Vagina (tissue), 2 donors: Measurements from ENCODE around the gene BLACAT1. TPM values are rescaled to one million over a fixed set of nuclear protein-coding genes. Genes with fewer than 3 reads are reported as not detected.
"Not testable (repeated sequence)": the region's sequence is repeated elsewhere in the genome, so short reads cannot be mapped to it uniquely, and the experiment has no call there.

ENCODE experiments used
- DNase-seq, 2 donors: peaks; one replicate each; pipeline ENCODE4 v3.0.0-alpha.2; 2017; ENCODE audit errors: extremely low spot score in 2 of 2
- H3K27ac ChIP-seq: fragments of 200-600 bp; sonication (generic); one replicate; pipeline ENCODE4 v1.5.1; 2019
- H3K27me3 ChIP-seq: fragments of 200-600 bp; sonication (generic); one replicate; pipeline ENCODE4 v1.5.1; 2019
- H3K36me3 ChIP-seq, 2 donors: fragments of 200-600 bp; sonication (generic); one replicate each; pipeline ENCODE4 v1.5.1; 2017 to 2019
- H3K4me1 ChIP-seq: fragments of 200-600 bp; sonication (generic); one replicate; pipeline ENCODE4 v1.5.1; 2019
- H3K4me3 ChIP-seq, 2 donors: fragments of 200-600 bp; sonication (generic); 1 replicate in 1 of 2; 2 replicates in 1 of 2; pipeline ENCODE4 v1.5.1; 2016 to 2019
- H3K9me3 ChIP-seq: fragments of 200-600 bp; sonication (generic); one replicate; pipeline ENCODE4 v1.5.1; 2019
- POLR2A ChIP-seq, 2 donors: fragments of 450-650 bp; IDR thresholded peaks; one replicate each; pipeline ENCODE4 v1.6.1; 2017; ENCODE audit warnings: antibody characterized with exemption in 2 of 2, mild to moderate bottlenecking in 2 of 2, moderate library complexity in 2 of 2
- POLR2AphosphoS5 ChIP-seq, 2 donors: sonication (generic); formaldehyde crosslinking; IDR thresholded peaks; one replicate each; pipeline ENCODE4 v1.9.0; 2017; ENCODE audit warnings: antibody characterized with exemption in 2 of 2, mild to moderate bottlenecking in 2 of 2, low read depth in 1 of 2; ENCODE audit not compliant: insufficient read depth in 1 of 2
- intact Hi-C: fragments of 100-400 bp; cut with DNase I; formaldehyde crosslinking; loops from one replicate; pipeline ENCODE4 v1.15.1; 2023
- total RNA-seq: library from RNA; depleted of rRNA; stranded (reverse); fragments of >200 nt; gene quantifications from one replicate; pipeline ENCODE4 v1.2.3, GENCODE V29; 2016
- TF ChIP-seq, protein P1 (sequence below), 3 experiments: fragments of 450-650 bp in 2 of 3; fragments of 200-600 bp in 1 of 3; sonication (generic) in 1 of 3; IDR thresholded peaks; one replicate each; pipeline ENCODE4 v1.5.1; 2017 to 2019; ENCODE audit warnings: antibody characterized with exemption in 3 of 3, mild to moderate bottlenecking in 2 of 3, moderate library complexity in 2 of 3

Gene BLACAT1
- total RNA-seq, 1 donor from 2014 or later: 0.98 TPM

DNA sequence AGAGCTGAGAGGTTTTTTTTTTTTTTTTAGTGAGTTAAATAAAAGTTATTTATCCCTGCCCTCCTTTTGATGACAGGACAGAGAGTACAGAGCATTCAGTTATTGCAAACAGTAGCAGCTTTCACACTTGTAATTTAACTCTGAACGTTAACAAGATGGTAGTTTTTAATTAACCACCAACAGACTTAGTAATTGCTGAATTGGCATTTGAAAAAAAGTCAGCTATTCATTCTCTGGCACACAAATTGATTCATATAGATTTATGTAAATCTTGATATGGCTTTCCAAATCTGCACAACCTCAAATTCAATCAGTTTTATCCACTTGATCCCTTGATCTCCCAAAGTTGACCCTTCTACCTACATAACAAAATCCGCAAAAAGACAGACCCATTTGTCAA is 34.9 kb downstream of the BLACAT1 start:
- TF ChIP-seq POLR2A (IDR thresholded peaks at IDR 0.05): no peak
- TF ChIP-seq, protein P1, sequence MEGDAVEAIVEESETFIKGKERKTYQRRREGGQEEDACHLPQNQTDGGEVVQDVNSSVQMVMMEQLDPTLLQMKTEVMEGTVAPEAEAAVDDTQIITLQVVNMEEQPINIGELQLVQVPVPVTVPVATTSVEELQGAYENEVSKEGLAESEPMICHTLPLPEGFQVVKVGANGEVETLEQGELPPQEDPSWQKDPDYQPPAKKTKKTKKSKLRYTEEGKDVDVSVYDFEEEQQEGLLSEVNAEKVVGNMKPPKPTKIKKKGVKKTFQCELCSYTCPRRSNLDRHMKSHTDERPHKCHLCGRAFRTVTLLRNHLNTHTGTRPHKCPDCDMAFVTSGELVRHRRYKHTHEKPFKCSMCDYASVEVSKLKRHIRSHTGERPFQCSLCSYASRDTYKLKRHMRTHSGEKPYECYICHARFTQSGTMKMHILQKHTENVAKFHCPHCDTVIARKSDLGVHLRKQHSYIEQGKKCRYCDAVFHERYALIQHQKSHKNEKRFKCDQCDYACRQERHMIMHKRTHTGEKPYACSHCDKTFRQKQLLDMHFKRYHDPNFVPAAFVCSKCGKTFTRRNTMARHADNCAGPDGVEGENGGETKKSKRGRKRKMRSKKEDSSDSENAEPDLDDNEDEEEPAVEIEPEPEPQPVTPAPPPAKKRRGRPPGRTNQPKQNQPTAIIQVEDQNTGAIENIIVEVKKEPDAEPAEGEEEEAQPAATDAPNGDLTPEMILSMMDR (IDR thresholded peaks at IDR 0.05): no peak
- no peak overlapping the region for H3K4me3 ChIP-seq

GRCh38 chr1:205417870-205418635 is 37.8 kb downstream of the BLACAT1 start:
- Histone ChIP-seq H3K4me1 (no peaks in the 10 kb centered on the region), H3K4me3 (no peak overlapping the region), H3K27ac (no peak overlapping the region), H3K36me3 (no peaks in the 10 kb centered on the region), H3K9me3 (no peaks in the 10 kb centered on the region), H3K27me3 (no peaks in the 10 kb centered on the region)
- DNase-seq: no peak
- intact Hi-C loops: no loop called here
- TF ChIP-seq, protein P1 (IDR thresholded peaks at IDR 0.05): no peak
- TF ChIP-seq POLR2A (IDR thresholded peaks at IDR 0.05): no peak
- no peak for TF ChIP-seq POLR2AphosphoS5 (IDR thresholded peaks at IDR 0.05; ENCODE audit: insufficient read depth in 1 of 2, low read depth in 1 of 2)

More for the DNA sequence above, 34.9 kb downstream of the BLACAT1 start:
- no peaks in the 10 kb centered on the region for H3K4me1 ChIP-seq
- H3K36me3 ChIP-seq: no peaks in the 10 kb centered on the region
- no peaks in the 10 kb centered on the region for H3K9me3 ChIP-seq
- no peak overlapping the region for H3K27ac ChIP-seq
- intact Hi-C loops: no loop called here
- DNase-seq: no peak
- no peaks in the 10 kb centered on the region for H3K27me3 ChIP-seq

- no peak overlapping the region for H3K27ac ChIP-seq
- H3K36me3 ChIP-seq: no peaks in the 10 kb centered on the region
- H3K4me3 ChIP-seq: no peak overlapping the region
- intact Hi-C loops: no loop called here
- no peak for TF ChIP-seq POLR2AphosphoS5 (IDR thresholded peaks at IDR 0.05; ENCODE audit: insufficient read depth in 1 of 2, low read depth in 1 of 2)
- TF ChIP-seq POLR2A (IDR thresholded peaks at IDR 0.05): no peak
- TF ChIP-seq, protein P1 (IDR thresholded peaks at IDR 0.05): no peak
- DNase-seq: no peak
- no peaks in the 10 kb centered on the region for H3K4me1 ChIP-seq
- no peaks in the 10 kb centered on the region for H3K9me3 ChIP-seq
- H3K27me3 ChIP-seq: no peaks in the 10 kb centered on the region
Observed at GRCh38 chr1:205416322-205416721, 39.5 kb downstream of the BLACAT1 start.

DNA sequence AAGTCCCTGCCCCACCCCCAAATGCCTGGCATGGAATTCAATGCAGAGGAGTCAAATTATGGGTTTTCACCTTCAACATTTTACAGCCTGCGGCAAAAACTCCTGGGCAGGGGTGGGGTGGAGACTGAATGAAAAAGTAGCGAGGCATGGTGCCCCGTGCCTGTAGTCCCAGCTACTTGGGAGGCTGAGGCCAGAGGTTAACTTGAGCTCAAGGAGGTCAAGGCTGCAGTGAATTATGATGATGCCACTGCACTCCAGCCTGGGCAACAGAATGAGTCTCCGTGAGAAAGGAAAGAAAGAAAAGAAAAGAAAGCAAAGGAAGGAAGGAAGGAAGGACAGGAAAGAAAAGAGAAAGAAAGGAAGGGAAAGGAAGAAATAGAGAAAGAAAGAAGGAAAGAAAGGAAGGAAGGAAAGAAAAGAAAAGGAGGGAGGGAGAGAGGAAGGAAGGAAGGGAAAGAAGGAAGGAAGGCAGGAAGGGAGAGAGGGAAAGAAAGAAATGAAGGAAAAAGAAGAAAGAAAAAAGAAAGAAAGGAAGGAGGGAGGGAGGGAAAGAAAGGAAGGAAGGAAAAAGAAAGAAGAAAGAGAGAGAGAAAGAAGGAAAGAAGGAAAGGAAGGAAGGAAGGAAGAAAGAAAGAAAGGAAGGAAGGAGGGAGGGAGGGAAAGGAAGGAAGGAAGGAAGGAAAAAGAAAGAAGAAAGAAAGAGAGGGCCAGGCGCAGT is 45.1 kb downstream of the BLACAT1 start:
- intact Hi-C loops: no loop called here
- Histone ChIP-seq H3K9me3 (no peaks in the 10 kb centered on the region), H3K4me3 (no peak overlapping the region), H3K36me3 (no peaks in the 10 kb centered on the region), H3K27ac (no peak overlapping the region), H3K4me1 (no peaks in the 10 kb centered on the region), H3K27me3 (no peaks in the 10 kb centered on the region)
- no peak for TF ChIP-seq POLR2AphosphoS5 (IDR thresholded peaks at IDR 0.05; ENCODE audit: insufficient read depth in 1 of 2, low read depth in 1 of 2)
- no peak for TF ChIP-seq POLR2A (IDR thresholded peaks at IDR 0.05)
- TF ChIP-seq, protein P1 (IDR thresholded peaks at IDR 0.05): no peak
- DNase-seq: no peak

DNA sequence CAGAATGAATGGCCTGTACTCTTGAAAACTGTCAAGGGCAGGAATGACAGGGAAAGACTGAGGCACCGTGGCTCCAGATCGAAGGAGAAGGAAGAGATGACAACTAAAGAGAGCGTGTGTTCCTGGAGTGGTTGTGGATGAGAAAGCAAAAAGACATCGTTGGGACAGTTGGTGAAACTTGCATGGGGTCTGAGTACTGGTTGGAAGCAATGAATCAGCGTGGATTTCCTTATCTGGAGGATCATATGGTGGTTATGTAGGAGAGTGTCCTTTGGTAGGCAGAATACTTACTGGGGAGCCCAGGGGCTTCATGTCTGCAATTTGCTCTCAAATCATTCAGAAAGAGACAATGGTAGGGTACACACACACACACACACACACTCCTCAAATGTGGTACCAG is 47.9 kb downstream of the BLACAT1 start:
- Histone ChIP-seq H3K4me3 (no peak overlapping the region), H3K4me1 (no peaks in the 10 kb centered on the region), H3K9me3 (no peaks in the 10 kb centered on the region), H3K36me3 (no peaks in the 10 kb centered on the region), H3K27ac (no peak overlapping the region), H3K27me3 (no peaks in the 10 kb centered on the region)
- DNase-seq: no peak
- intact Hi-C loops: no loop called here
- TF ChIP-seq, protein P1 (IDR thresholded peaks at IDR 0.05): no peak
- no peak for TF ChIP-seq POLR2A (IDR thresholded peaks at IDR 0.05)
- no peak for TF ChIP-seq POLR2AphosphoS5 (IDR thresholded peaks at IDR 0.05; ENCODE audit: insufficient read depth in 1 of 2, low read depth in 1 of 2)

DNA sequence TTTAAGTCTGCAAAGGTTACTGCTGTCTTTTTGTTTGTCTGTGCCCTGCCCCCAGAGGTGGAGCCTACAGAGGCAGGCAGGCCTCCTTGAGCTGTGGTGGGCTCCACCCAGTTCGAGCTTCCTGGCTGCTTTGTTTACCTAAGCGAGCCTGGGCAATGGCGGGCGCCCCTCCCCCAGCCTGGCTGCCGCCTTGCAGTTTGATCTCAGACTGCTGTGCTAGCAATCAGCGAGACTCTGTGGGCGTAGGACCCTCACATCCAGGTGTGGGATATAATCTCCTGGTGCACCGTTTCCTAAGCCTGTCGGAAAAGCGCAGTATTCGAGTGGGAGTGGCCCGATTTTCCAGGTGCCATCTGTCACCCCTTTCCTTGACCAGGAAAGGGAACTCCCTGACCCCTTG is 49.6 kb downstream of the BLACAT1 start:
- H3K27ac ChIP-seq, H3K4me3 ChIP-seq, H3K4me1 ChIP-seq, H3K9me3 ChIP-seq, H3K36me3 ChIP-seq, H3K27me3 ChIP-seq, DNase-seq, intact Hi-C loops: not testable (repeated sequence)
